GM23338 (cell line): ENCODE data around the gene REEP1. TPM values are rescaled to one million over a fixed set of nuclear protein-coding genes. Genes with fewer than 3 reads are reported as not detected.

Experiments
- ATAC-seq: fragments of 200-7000 bp; cut with Tn5 transposase; 3 replicates; pipeline ENCODE4 v1.9.1; 2020
- DNase-seq: peaks from one replicate; pipeline ENCODE4 v3.0.0-alpha.2; 2015; ENCODE audit warnings: low spot score
- H2AFZ ChIP-seq: fragments of 200-600 bp; sonication (generic); 2 replicates; pipeline ENCODE4 v1.8.0; 2016; ENCODE audit warnings: antibody characterized with exemption, mild to moderate bottlenecking, moderate library complexity
- H3F3A ChIP-seq: fragments of 200-600 bp; sonication (generic); replicated peaks from 2 replicates; pipeline ENCODE4 v1.8.0; 2017; ENCODE audit warnings: antibody characterized with exemption, mixed run types, low read depth
- H3K27ac ChIP-seq: fragments of 200-600 bp; sonication (generic); 2 replicates; pipeline ENCODE4 v1.6.1; 2016; ENCODE audit warnings: low read depth
- H3K27me3 ChIP-seq: fragments of 200-600 bp; sonication (generic); 2 replicates; pipeline ENCODE4 v1.8.0; 2016; ENCODE audit warnings: mild to moderate bottlenecking, mixed run types, moderate library complexity; ENCODE audit not compliant: insufficient read depth
- H3K36me3 ChIP-seq: fragments of 200-600 bp; sonication (generic); 2 replicates; pipeline ENCODE4 v1.8.0; 2016; ENCODE audit warnings: mild to moderate bottlenecking; ENCODE audit not compliant: insufficient read depth
- H3K4me1 ChIP-seq: fragments of 200-600 bp; sonication (generic); 2 replicates; pipeline ENCODE4 v1.8.0; 2016; ENCODE audit warnings: mild to moderate bottlenecking, moderate library complexity; ENCODE audit not compliant: insufficient read depth
- H3K4me2 ChIP-seq: fragments of 200-600 bp; sonication (generic); 2 replicates; pipeline ENCODE4 v1.7.1; 2017; ENCODE audit warnings: mixed run types
- H3K4me3 ChIP-seq: fragments of 200-600 bp; sonication (generic); 2 replicates; pipeline ENCODE4 v1.6.1; 2016; ENCODE audit warnings: mixed run types
- H3K79me2 ChIP-seq: fragments of 200-600 bp; sonication (generic); replicated peaks from 2 replicates; pipeline ENCODE4 v1.8.0; 2017; ENCODE audit warnings: mild to moderate bottlenecking; ENCODE audit not compliant: insufficient read depth
- H3K9me2 ChIP-seq: fragments of 200-600 bp; sonication (generic); 2 replicates; pipeline ENCODE4 v1.8.0; 2017; ENCODE audit not compliant: insufficient read depth
- H4K20me1 ChIP-seq: fragments of 200-600 bp; sonication (generic); replicated peaks from 2 replicates; pipeline ENCODE4 v1.8.0; 2017; ENCODE audit warnings: mild to moderate bottlenecking; ENCODE audit not compliant: insufficient read depth
- H3K27ac Mint-ChIP-seq: 2 replicates; pipeline ENCODE4 v1.8.0; 2020; ENCODE audit warnings: inconsistent platforms, mild to moderate bottlenecking, moderate library complexity, mixed read lengths
- H3K27me3 Mint-ChIP-seq: 3 replicates; pipeline ENCODE4 v1.8.0; 2022; ENCODE audit warnings: low read depth, mild to moderate bottlenecking, moderate library complexity, mixed read lengths, inconsistent platforms; ENCODE audit not compliant: insufficient read depth, poor library complexity
- H3K36me3 Mint-ChIP-seq: 3 replicates; pipeline ENCODE4 v1.8.0; 2021; ENCODE audit warnings: low read depth, mild to moderate bottlenecking, inconsistent platforms, moderate library complexity, mixed read lengths
- H3K4me1 Mint-ChIP-seq: 3 replicates; pipeline ENCODE4 v1.8.0; 2020; ENCODE audit warnings: mild to moderate bottlenecking, inconsistent platforms, mixed read lengths
- H3K4me3 Mint-ChIP-seq: 3 replicates; pipeline ENCODE4 v1.8.0; 2021; ENCODE audit warnings: moderate library complexity, mild to moderate bottlenecking, inconsistent platforms, mixed read lengths
- H3K9me3 Mint-ChIP-seq: 3 replicates; pipeline ENCODE4 v1.8.0; 2020; ENCODE audit warnings: moderate library complexity, mild to moderate bottlenecking, inconsistent platforms, mixed read lengths
- CREB1 ChIP-seq: fragments of 250-450 bp; sonication (Bioruptor Pico); IDR thresholded peaks from 2 replicates; pipeline ENCODE4 v1.5.0; 2020; ENCODE audit warnings: low read depth, mild to moderate bottlenecking, moderate library complexity
- EZH2 ChIP-seq: fragments of 200-600 bp; sonication (generic); IDR thresholded peaks from one replicate; pipeline ENCODE4 v1.8.0; 2017; ENCODE audit warnings: antibody characterized with exemption, mild to moderate bottlenecking, low read depth; ENCODE audit not compliant: unreplicated experiment
- EZH2phosphoT487 ChIP-seq: fragments of 200-600 bp; sonication (generic); IDR thresholded peaks from one replicate; pipeline ENCODE4 v1.8.1; 2018; ENCODE audit warnings: antibody characterized with exemption; ENCODE audit not compliant: unreplicated experiment
- JUNB ChIP-seq: IDR thresholded peaks from one replicate; pipeline ENCODE4 v1.6.1; 2016; ENCODE audit warnings: antibody characterized with exemption; ENCODE audit not compliant: unreplicated experiment
- NANOG ChIP-seq: IDR thresholded peaks from 2 replicates; pipeline ENCODE4 v1.6.1; 2016; ENCODE audit warnings: antibody characterized with exemption, borderline replicate concordance
- POLR2AphosphoS5 ChIP-seq: IDR thresholded peaks from 2 replicates; pipeline ENCODE4 v1.6.1; 2016; ENCODE audit warnings: antibody characterized with exemption, low read depth
- STAT1 ChIP-seq: IDR thresholded peaks from one replicate; pipeline ENCODE4 v1.6.1; 2016; ENCODE audit warnings: antibody characterized with exemption; ENCODE audit not compliant: unreplicated experiment
- ZNF114 ChIP-seq: fragments of 250-450 bp; sonication (Bioruptor Pico); IDR thresholded peaks from 2 replicates; pipeline ENCODE4 v1.5.0; 2020; ENCODE audit warnings: mild to moderate bottlenecking, moderate library complexity
- ZNF331 ChIP-seq: fragments of 250-450 bp; sonication (Bioruptor Pico); IDR thresholded peaks from 2 replicates; pipeline ENCODE4 v1.5.0; 2020; ENCODE audit warnings: low read depth, mild to moderate bottlenecking, moderate library complexity
- polyA plus RNA-seq: library from polyadenylated mRNA; unstranded; fragments of >200 nt; fragmentation: Nextera tagmentation; extraction: Ambion mirVana; gene quantifications from 2 replicates; pipeline ENCODE4 v1.2.1, GENCODE V29; 2016
- total RNA-seq: library from RNA; depleted of rRNA; stranded (reverse); fragments of >200 nt; shearing (Covaris generic); gene quantifications from 2 replicates; pipeline ENCODE4 v1.2.3, GENCODE V29; 2014
- TF ChIP-seq, protein P1 (sequence below), 2 experiments: fragments of 200-600 bp in 1 of 2; sonication (generic) in 1 of 2; conservative IDR thresholded peaks; 2 replicates each; pipeline versions ENCODE4 v1.5.1 to v1.6.1; 2016 to 2017; ENCODE audit warnings: antibody characterized with exemption in 2 of 2, low read depth in 2 of 2, mild to moderate bottlenecking in 2 of 2, moderate library complexity in 1 of 2
- TF ChIP-seq, protein P2 (sequence below): IDR thresholded peaks from one replicate; pipeline ENCODE4 v1.6.1; 2018; ENCODE audit warnings: antibody characterized with exemption; ENCODE audit not compliant: unreplicated experiment
- TF ChIP-seq, protein P3 (sequence below): IDR thresholded peaks from 2 replicates; pipeline ENCODE4 v1.6.1; 2016; ENCODE audit warnings: antibody characterized with exemption
- TF ChIP-seq, protein P4 (sequence below): fragments of 250-450 bp; sonication (Bioruptor Pico); IDR thresholded peaks from 2 replicates; pipeline ENCODE4 v1.5.0; 2020; ENCODE audit warnings: mild to moderate bottlenecking, moderate library complexity

The REEP1 gene
- total and polyA plus RNA-seq, 2 experiments from 2014 or later, result 1.6 to 1.8 TPM

DNA sequence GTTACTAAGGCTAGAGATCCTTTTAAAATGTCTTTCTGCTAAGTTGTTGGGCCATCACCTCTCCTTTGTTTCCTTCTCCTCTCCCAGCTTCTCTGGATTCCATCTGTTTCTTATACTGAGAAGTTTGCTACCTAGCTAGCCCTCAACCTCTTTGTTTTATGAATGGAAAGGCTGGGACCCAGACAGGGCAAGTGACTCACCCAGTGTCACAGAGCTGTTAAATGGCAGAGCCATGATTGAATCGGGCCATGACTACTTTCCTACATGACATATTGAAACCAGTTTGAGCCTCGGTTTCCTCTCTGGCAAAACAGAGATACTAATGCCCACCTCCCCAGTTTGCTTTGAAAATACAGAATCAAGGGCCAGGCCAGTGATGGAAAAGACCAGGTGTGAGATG, 24.1 kb downstream of the REEP1 start:
- DNase-seq, result no peak
- H3K36me3 Mint-ChIP-seq, result no peaks in the 10 kb centered on the region
- H3K4me3 ChIP-seq, result no peak overlapping the region
- TF ChIP-seq NANOG (no peak), JUNB (no peak), ZNF114 (no peak), EZH2 (no peak), EZH2phosphoT487 (no peak), ZNF331 (no peak), CREB1 (no peak), STAT1 (no peak), POLR2AphosphoS5 (no peak)
- TF ChIP-seq, protein P1, sequence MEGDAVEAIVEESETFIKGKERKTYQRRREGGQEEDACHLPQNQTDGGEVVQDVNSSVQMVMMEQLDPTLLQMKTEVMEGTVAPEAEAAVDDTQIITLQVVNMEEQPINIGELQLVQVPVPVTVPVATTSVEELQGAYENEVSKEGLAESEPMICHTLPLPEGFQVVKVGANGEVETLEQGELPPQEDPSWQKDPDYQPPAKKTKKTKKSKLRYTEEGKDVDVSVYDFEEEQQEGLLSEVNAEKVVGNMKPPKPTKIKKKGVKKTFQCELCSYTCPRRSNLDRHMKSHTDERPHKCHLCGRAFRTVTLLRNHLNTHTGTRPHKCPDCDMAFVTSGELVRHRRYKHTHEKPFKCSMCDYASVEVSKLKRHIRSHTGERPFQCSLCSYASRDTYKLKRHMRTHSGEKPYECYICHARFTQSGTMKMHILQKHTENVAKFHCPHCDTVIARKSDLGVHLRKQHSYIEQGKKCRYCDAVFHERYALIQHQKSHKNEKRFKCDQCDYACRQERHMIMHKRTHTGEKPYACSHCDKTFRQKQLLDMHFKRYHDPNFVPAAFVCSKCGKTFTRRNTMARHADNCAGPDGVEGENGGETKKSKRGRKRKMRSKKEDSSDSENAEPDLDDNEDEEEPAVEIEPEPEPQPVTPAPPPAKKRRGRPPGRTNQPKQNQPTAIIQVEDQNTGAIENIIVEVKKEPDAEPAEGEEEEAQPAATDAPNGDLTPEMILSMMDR (conservative IDR thresholded peaks at IDR 0.05; ENCODE audit: low read depth in 2 of 2), result no peak
- TF ChIP-seq, protein P2, sequence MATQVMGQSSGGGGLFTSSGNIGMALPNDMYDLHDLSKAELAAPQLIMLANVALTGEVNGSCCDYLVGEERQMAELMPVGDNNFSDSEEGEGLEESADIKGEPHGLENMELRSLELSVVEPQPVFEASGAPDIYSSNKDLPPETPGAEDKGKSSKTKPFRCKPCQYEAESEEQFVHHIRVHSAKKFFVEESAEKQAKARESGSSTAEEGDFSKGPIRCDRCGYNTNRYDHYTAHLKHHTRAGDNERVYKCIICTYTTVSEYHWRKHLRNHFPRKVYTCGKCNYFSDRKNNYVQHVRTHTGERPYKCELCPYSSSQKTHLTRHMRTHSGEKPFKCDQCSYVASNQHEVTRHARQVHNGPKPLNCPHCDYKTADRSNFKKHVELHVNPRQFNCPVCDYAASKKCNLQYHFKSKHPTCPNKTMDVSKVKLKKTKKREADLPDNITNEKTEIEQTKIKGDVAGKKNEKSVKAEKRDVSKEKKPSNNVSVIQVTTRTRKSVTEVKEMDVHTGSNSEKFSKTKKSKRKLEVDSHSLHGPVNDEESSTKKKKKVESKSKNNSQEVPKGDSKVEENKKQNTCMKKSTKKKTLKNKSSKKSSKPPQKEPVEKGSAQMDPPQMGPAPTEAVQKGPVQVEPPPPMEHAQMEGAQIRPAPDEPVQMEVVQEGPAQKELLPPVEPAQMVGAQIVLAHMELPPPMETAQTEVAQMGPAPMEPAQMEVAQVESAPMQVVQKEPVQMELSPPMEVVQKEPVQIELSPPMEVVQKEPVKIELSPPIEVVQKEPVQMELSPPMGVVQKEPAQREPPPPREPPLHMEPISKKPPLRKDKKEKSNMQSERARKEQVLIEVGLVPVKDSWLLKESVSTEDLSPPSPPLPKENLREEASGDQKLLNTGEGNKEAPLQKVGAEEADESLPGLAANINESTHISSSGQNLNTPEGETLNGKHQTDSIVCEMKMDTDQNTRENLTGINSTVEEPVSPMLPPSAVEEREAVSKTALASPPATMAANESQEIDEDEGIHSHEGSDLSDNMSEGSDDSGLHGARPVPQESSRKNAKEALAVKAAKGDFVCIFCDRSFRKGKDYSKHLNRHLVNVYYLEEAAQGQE, result no peak
- TF ChIP-seq, protein P3, sequence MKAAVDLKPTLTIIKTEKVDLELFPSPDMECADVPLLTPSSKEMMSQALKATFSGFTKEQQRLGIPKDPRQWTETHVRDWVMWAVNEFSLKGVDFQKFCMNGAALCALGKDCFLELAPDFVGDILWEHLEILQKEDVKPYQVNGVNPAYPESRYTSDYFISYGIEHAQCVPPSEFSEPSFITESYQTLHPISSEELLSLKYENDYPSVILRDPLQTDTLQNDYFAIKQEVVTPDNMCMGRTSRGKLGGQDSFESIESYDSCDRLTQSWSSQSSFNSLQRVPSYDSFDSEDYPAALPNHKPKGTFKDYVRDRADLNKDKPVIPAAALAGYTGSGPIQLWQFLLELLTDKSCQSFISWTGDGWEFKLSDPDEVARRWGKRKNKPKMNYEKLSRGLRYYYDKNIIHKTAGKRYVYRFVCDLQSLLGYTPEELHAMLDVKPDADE, result no peak
- TF ChIP-seq, protein P4, sequence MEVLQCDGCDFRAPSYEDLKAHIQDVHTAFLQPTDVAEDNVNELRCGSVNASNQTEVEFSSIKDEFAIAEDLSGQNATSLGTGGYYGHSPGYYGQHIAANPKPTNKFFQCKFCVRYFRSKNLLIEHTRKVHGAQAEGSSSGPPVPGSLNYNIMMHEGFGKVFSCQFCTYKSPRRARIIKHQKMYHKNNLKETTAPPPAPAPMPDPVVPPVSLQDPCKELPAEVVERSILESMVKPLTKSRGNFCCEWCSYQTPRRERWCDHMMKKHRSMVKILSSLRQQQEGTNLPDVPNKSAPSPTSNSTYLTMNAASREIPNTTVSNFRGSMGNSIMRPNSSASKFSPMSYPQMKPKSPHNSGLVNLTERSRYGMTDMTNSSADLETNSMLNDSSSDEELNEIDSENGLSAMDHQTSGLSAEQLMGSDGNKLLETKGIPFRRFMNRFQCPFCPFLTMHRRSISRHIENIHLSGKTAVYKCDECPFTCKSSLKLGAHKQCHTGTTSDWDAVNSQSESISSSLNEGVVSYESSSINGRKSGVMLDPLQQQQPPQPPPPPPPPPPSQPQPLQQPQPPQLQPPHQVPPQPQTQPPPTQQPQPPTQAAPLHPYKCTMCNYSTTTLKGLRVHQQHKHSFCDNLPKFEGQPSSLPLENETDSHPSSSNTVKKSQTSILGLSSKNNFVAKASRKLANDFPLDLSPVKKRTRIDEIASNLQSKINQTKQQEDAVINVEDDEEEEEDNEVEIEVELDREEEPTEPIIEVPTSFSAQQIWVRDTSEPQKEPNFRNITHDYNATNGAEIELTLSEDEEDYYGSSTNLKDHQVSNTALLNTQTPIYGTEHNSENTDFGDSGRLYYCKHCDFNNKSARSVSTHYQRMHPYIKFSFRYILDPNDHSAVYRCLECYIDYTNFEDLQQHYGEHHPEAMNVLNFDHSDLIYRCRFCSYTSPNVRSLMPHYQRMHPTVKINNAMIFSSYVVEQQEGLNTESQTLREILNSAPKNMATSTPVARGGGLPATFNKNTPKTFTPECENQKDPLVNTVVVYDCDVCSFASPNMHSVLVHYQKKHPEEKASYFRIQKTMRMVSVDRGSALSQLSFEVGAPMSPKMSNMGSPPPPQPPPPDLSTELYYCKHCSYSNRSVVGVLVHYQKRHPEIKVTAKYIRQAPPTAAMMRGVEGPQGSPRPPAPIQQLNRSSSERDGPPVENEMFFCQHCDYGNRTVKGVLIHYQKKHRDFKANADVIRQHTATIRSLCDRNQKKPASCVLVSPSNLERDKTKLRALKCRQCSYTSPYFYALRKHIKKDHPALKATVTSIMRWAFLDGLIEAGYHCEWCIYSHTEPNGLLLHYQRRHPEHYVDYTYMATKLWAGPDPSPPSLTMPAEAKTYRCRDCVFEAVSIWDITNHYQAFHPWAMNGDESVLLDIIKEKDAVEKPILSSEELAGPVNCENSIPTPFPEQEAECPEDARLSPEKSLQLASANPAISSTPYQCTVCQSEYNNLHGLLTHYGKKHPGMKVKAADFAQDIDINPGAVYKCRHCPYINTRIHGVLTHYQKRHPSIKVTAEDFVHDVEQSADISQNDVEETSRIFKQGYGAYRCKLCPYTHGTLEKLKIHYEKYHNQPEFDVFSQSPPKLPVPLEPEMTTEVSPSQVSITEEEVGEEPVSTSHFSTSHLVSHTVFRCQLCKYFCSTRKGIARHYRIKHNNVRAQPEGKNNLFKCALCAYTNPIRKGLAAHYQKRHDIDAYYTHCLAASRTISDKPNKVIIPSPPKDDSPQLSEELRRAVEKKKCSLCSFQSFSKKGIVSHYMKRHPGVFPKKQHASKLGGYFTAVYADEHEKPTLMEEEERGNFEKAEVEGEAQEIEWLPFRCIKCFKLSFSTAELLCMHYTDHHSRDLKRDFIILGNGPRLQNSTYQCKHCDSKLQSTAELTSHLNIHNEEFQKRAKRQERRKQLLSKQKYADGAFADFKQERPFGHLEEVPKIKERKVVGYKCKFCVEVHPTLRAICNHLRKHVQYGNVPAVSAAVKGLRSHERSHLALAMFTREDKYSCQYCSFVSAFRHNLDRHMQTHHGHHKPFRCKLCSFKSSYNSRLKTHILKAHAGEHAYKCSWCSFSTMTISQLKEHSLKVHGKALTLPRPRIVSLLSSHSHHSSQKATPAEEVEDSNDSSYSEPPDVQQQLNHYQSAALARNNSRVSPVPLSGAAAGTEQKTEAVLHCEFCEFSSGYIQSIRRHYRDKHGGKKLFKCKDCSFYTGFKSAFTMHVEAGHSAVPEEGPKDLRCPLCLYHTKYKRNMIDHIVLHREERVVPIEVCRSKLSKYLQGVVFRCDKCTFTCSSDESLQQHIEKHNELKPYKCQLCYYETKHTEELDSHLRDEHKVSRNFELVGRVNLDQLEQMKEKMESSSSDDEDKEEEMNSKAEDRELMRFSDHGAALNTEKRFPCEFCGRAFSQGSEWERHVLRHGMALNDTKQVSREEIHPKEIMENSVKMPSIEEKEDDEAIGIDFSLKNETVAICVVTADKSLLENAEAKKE (CRISPR knock-in tag), result no peak
- no peak overlapping the region for H3K27ac Mint-ChIP-seq
- no peaks in the 10 kb centered on the region for H3K79me2 ChIP-seq
- no peaks in the 10 kb centered on the region for H3K36me3 ChIP-seq
- no peak overlapping the region for H3K4me2 ChIP-seq
- H3K27me3 ChIP-seq, result no peaks in the 10 kb centered on the region
- H3K4me1 Mint-ChIP-seq, result no peaks in the 10 kb centered on the region
- peaks cover 2% of the 10 kb centered on the region for H3K27me3 Mint-ChIP-seq
- H2AFZ ChIP-seq, result no peak overlapping the region
- no peak for ATAC-seq
- no peaks in the 10 kb centered on the region for H3K4me1 ChIP-seq
- H4K20me1 ChIP-seq, result no peaks in the 10 kb centered on the region
- H3K9me2 ChIP-seq, result no peaks in the 10 kb centered on the region
- no peaks in the 10 kb centered on the region for H3K9me3 Mint-ChIP-seq
- H3K27ac ChIP-seq, result no peak overlapping the region
- H3F3A ChIP-seq, result no peaks in the 10 kb centered on the region
- H3K4me3 Mint-ChIP-seq, result no peak overlapping the region
